IMR-90 (cell line): Measurements from ENCODE around the gene TLR10. TPM values are rescaled to one million over a fixed set of nuclear protein-coding genes. Genes with fewer than 3 reads are reported as not detected.

Experiments
- ATAC-seq: fragments of 200-7000 bp; cut with Tn5 transposase; 2 replicates; pipeline ENCODE4 v1.9.1; 2020; ENCODE audit warnings: low read depth, mild to moderate bottlenecking, moderate library complexity
- BruUV-seq: library from RNA; stranded (reverse); fragments of 400-500 nt; replicated peaks from 2 replicates; lab custom pipeline; 2021; lab: Mats Ljungman, UMichigan
- CTCF ChIA-PET: fragments of 300-600 bp; formaldehyde crosslinking; extraction: SDS; loops from one replicate; lab custom pipeline; 2021; ENCODE audit warnings: antibody characterized with exemption; lab: Yijun Ruan, JAX
- POLR2A ChIA-PET: fragments of 300-600 bp; sonication (Branson Sonifier 250); formaldehyde crosslinking; loops from one replicate; lab custom pipeline; 2022; ENCODE audit warnings: antibody characterized with exemption; ENCODE audit not compliant: unreplicated experiment; lab: Charles Lee
- DNase-seq: peaks from one replicate; pipeline ENCODE4 v3.0.0; 2013
- H2AFZ ChIP-seq: replicated peaks from 2 replicates; pipeline ENCODE3; 2013; ENCODE audit warnings: low read length, mild to moderate bottlenecking; ENCODE audit not compliant: poor library complexity
- H2AK5ac ChIP-seq: 2 replicates; pipeline ENCODE4 v1.6.1; 2013; ENCODE audit warnings: low read depth, low read length, inconsistent platforms
- H2AK9ac ChIP-seq: replicated peaks from 2 replicates; pipeline ENCODE3; 2013; ENCODE audit warnings: mild to moderate bottlenecking, low read depth, low read length, moderate library complexity; ENCODE audit not compliant: poor library complexity
- H2BK120ac ChIP-seq: 2 replicates; pipeline ENCODE4 v1.6.1; 2013; ENCODE audit warnings: low read depth, low read length, inconsistent platforms
- H2BK15ac ChIP-seq: 3 replicates; pipeline ENCODE4 v1.6.1; 2013; ENCODE audit warnings: low read depth, low read length, inconsistent platforms
- H2BK20ac ChIP-seq: 2 replicates; pipeline ENCODE4 v1.6.1; 2013; ENCODE audit warnings: low read depth, mild to moderate bottlenecking, inconsistent platforms, low read length, moderate library complexity
- H2BK5ac ChIP-seq: 2 replicates; pipeline ENCODE4 v1.6.1; 2013; ENCODE audit warnings: mild to moderate bottlenecking, low read depth, low read length, inconsistent platforms; ENCODE audit not compliant: poor library complexity, severe bottlenecking
- H3K14ac ChIP-seq: replicated peaks from 2 replicates; pipeline ENCODE4 v1.6.1; 2013; ENCODE audit warnings: low read depth, low read length, inconsistent platforms
- H3K18ac ChIP-seq: 2 replicates; pipeline ENCODE4 v1.6.1; 2013; ENCODE audit warnings: low read depth, low read length, control low read depth
- H3K23ac ChIP-seq: 2 replicates; pipeline ENCODE4 v1.6.1; 2013; ENCODE audit warnings: low read depth, low read length, inconsistent platforms
- H3K27ac ChIP-seq: 2 replicates; pipeline ENCODE4 v1.5.1; 2013; ENCODE audit warnings: mild to moderate bottlenecking, control low read depth, low read length; ENCODE audit not compliant: insufficient read depth
- H3K27me3 ChIP-seq: 2 replicates; pipeline ENCODE4 v1.6.1; 2013; ENCODE audit warnings: low read length; ENCODE audit not compliant: control insufficient read depth, insufficient read depth
- H3K36me3 ChIP-seq: 2 replicates; pipeline ENCODE4 v1.6.1; 2013; ENCODE audit warnings: low read length, mixed read lengths; ENCODE audit not compliant: control insufficient read depth, insufficient read depth
- H3K4ac ChIP-seq: 2 replicates; pipeline ENCODE4 v1.6.1; 2013; ENCODE audit warnings: low read depth, low read length, inconsistent platforms
- H3K4me1 ChIP-seq: 2 replicates; pipeline ENCODE4 v1.6.1; 2013; ENCODE audit warnings: low read length, mixed read lengths; ENCODE audit not compliant: control insufficient read depth, insufficient read depth
- H3K4me2 ChIP-seq: 2 replicates; pipeline ENCODE4 v1.6.1; 2013; ENCODE audit warnings: low read depth, mild to moderate bottlenecking, control low read depth, low read length, moderate library complexity
- H3K4me3 ChIP-seq: 2 replicates; pipeline ENCODE4 v1.5.1; 2013; ENCODE audit warnings: low read depth, mild to moderate bottlenecking, control low read depth, low read length, moderate library complexity; ENCODE audit not compliant: insufficient read depth
- H3K56ac ChIP-seq: 2 replicates; pipeline ENCODE4 v1.6.1; 2013; ENCODE audit warnings: low read length, inconsistent platforms; ENCODE audit not compliant: insufficient read depth; ENCODE audit errors: extremely low read depth
- H3K79me1 ChIP-seq, 2 experiments: 2 replicates each; pipeline ENCODE4 v1.6.1; 2013; ENCODE audit warnings: low read length in 2 of 2, inconsistent platforms in 1 of 2, low read depth in 1 of 2
- H3K9ac ChIP-seq: 2 replicates; pipeline ENCODE4 v1.6.1; 2013; ENCODE audit warnings: low read depth, low read length, control low read depth
- H3K9me1 ChIP-seq: 2 replicates; pipeline ENCODE4 v1.6.1; 2013; ENCODE audit warnings: low read length, inconsistent platforms; ENCODE audit not compliant: insufficient read depth
- H3K9me3 ChIP-seq: 2 replicates; pipeline ENCODE4 v1.6.1; 2013; ENCODE audit warnings: low read length; ENCODE audit not compliant: control insufficient read depth, insufficient read depth
- H4K20me1 ChIP-seq: 2 replicates; pipeline ENCODE4 v1.6.1; 2013; ENCODE audit warnings: low read length, inconsistent platforms; ENCODE audit not compliant: insufficient read depth
- H4K5ac ChIP-seq: 2 replicates; pipeline ENCODE4 v1.6.1; 2013; ENCODE audit warnings: mild to moderate bottlenecking, low read depth, low read length, control low read depth
- H4K8ac ChIP-seq, 2 experiments: 2 replicates each; pipeline ENCODE4 v1.6.1; 2013; ENCODE audit warnings: low read depth in 2 of 2, low read length in 2 of 2, control low read depth in 1 of 2, inconsistent platforms in 1 of 2
- H4K91ac ChIP-seq: 2 replicates; pipeline ENCODE4 v1.6.1; 2013; ENCODE audit warnings: low read depth, low read length, inconsistent platforms; ENCODE audit not compliant: insufficient read depth
- CEBPB ChIP-seq: IDR thresholded peaks from 2 replicates; pipeline ENCODE4 v1.6.1; 2012; ENCODE audit warnings: low read depth, low read length, improper control_type of control experiment
- CHD1 ChIP-seq: IDR thresholded peaks from 2 replicates; pipeline ENCODE4 v1.6.1; 2012; ENCODE audit warnings: low read depth, low read length, improper control_type of control experiment
- FOS ChIP-seq: fragments of 150-350 bp; IDR thresholded peaks from 2 replicates; pipeline ENCODE4 v1.6.1; 2016; ENCODE audit warnings: low read depth, low read length
- MAFK ChIP-seq: IDR thresholded peaks from 2 replicates; pipeline ENCODE4 v1.6.1; 2012; ENCODE audit warnings: low read depth, low read length, improper control_type of control experiment
- MAZ ChIP-seq: IDR thresholded peaks from 2 replicates; pipeline ENCODE4 v1.6.1; 2012; ENCODE audit warnings: low read depth, mild to moderate bottlenecking, low read length, improper control_type of control experiment, moderate library complexity, borderline replicate concordance
- MXI1 ChIP-seq: IDR thresholded peaks from 2 replicates; pipeline ENCODE4 v1.6.1; 2012; ENCODE audit warnings: low read depth, mild to moderate bottlenecking, low read length, moderate library complexity, borderline replicate concordance
- NFE2L2 ChIP-seq: fragments of 150-350 bp; IDR thresholded peaks from 2 replicates; pipeline ENCODE4 v1.6.1; 2016; ENCODE audit warnings: low read depth, mild to moderate bottlenecking, low read length
- POLR2A ChIP-seq: IDR thresholded peaks from 2 replicates; pipeline ENCODE4 v1.6.1; 2012; ENCODE audit warnings: mild to moderate bottlenecking, low read depth, low read length
- SMC3 ChIP-seq: fragments of 150-350 bp; IDR thresholded peaks from 2 replicates; pipeline ENCODE4 v1.6.1; 2016; ENCODE audit warnings: low read depth, mild to moderate bottlenecking, antibody characterized with exemption, low read length, moderate library complexity
- dilution Hi-C: fragments of 300-500 bp; cut with HindIII; formaldehyde crosslinking; loops from one replicate; pipeline ENCODE4 v1.14.3; 2018; ENCODE audit warnings: low sequenced_read_pairs; ENCODE audit not compliant: unreplicated experiment
- in situ Hi-C: fragments of 300-500 bp; cut with MboI; formaldehyde crosslinking; loops from 3 replicates; pipeline ENCODE4 v1.14.3; 2019; ENCODE audit warnings: low sequenced_read_pairs, inconsistent platforms, mixed read lengths
- intact Hi-C: fragments of 100-400 bp; cut with micrococcal nuclease; formaldehyde crosslinking; loops from 2 replicates; pipeline ENCODE4 v1.10.0; 2022
- polyA plus RNA-seq, 3 experiments: library from polyadenylated mRNA; depleted of rRNA; stranded (reverse); fragments of >200 nt; gene quantifications; 2 replicates each; pipeline ENCODE4 v1.2.3, GENCODE V29; 2012; ENCODE audit warnings: low replicate concordance in 1 of 3
- total RNA-seq: library from RNA; depleted of rRNA; stranded (reverse); fragments of >200 nt; gene quantifications from 2 replicates; pipeline ENCODE4 v1.2.3, GENCODE V29; 2012
- TF ChIP-seq, protein P1 (sequence below): fragments of 150-350 bp; IDR thresholded peaks from 2 replicates; pipeline ENCODE4 v1.6.1; 2017; ENCODE audit warnings: mild to moderate bottlenecking, antibody characterized with exemption, low read length, low read depth
- TF ChIP-seq, protein P2 (sequence below): fragments of 150-350 bp; IDR thresholded peaks from 2 replicates; pipeline ENCODE4 v1.6.1; 2016; ENCODE audit warnings: low read depth, mild to moderate bottlenecking, low read length, moderate library complexity, borderline replicate concordance
- TF ChIP-seq, protein P3 (sequence below): conservative IDR thresholded peaks from 2 replicates; pipeline ENCODE4 v1.5.1; 2012; ENCODE audit warnings: mild to moderate bottlenecking, low read depth, low read length, improper control_type of control experiment

Gene TLR10
- total and polyA plus RNA-seq, 2 of the 4 experiments (the other 2 are of a cell fraction), result not detected

DNA sequence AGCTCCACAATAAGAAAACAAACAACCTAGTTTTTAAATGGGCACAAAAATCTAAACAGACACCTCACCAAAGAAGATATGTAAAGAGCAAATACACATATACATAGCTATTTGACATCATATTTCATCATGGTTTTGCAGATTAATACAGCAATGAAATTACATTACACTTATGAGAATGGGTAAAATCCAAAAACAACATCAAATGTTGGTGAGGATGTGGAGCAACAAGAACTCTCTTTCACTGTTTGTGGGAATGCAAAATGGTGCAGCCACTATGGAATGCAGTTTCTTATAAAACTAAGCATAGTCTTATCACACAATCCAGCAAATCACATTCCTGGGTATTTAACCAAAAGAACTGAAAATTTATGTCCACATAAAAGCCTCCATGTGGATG lies 48.9 kb upstream of the TLR10 start:
- in situ Hi-C loops (no loop called here), intact Hi-C loops (no loop called here), dilution Hi-C loops (no loop called here)
- no peak overlapping the region for H2BK15ac ChIP-seq
- peaks cover 9% of the 10 kb centered on the region for H3K9me1 ChIP-seq
- no peak overlapping the region for H3K27ac ChIP-seq
- H3K14ac ChIP-seq, result no peak overlapping the region
- H2AK9ac ChIP-seq, result no peak overlapping the region
- ChIA-PET POLR2A (interaction anchor here (0.6 kb wide), 1 partner anchor 141 kb away, joined by 14 read pairs; no protein-coding TSS in a partner anchor), CTCF (interaction anchor here (0.6 to 1.6 kb wide), 2 partner anchors 29 to 59 kb away, joined by 4 to 5 read pairs; no protein-coding TSS in a partner anchor)
- DNase-seq (peak; percentile 72), ATAC-seq (peak; percentile 85)
- H3K4me2 ChIP-seq, result no peak overlapping the region
- H2AFZ ChIP-seq, result no peak overlapping the region
- H3K4me1 ChIP-seq, result peaks cover 14% of the 10 kb centered on the region; the same call in 1 of the 2 replicates
- H4K91ac ChIP-seq, result no peak overlapping the region
- H2BK5ac ChIP-seq, result no peak overlapping the region
- H3K56ac ChIP-seq, result no peak overlapping the region
- no peak overlapping the region for H2BK20ac ChIP-seq
- no peak overlapping the region for H4K8ac ChIP-seq
- no peak overlapping the region for H4K5ac ChIP-seq
- no peak overlapping the region for H3K4ac ChIP-seq
- no peak overlapping the region for H3K23ac ChIP-seq
- H2BK120ac ChIP-seq, result no peak overlapping the region
- H4K20me1 ChIP-seq, result no peaks in the 10 kb centered on the region
- H3K9ac ChIP-seq, result no peak overlapping the region
- H3K18ac ChIP-seq, result no peak overlapping the region
- TF ChIP-seq, protein P1, sequence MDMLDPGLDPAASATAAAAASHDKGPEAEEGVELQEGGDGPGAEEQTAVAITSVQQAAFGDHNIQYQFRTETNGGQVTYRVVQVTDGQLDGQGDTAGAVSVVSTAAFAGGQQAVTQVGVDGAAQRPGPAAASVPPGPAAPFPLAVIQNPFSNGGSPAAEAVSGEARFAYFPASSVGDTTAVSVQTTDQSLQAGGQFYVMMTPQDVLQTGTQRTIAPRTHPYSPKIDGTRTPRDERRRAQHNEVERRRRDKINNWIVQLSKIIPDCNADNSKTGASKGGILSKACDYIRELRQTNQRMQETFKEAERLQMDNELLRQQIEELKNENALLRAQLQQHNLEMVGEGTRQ, result no peak
- TF ChIP-seq MAZ, result no peak
- TF ChIP-seq CHD1, result no peak
- no peak for TF ChIP-seq POLR2A
- no peak for TF ChIP-seq FOS
- no peak for TF ChIP-seq SMC3
- TF ChIP-seq MAFK, result no peak
- TF ChIP-seq, protein P2, sequence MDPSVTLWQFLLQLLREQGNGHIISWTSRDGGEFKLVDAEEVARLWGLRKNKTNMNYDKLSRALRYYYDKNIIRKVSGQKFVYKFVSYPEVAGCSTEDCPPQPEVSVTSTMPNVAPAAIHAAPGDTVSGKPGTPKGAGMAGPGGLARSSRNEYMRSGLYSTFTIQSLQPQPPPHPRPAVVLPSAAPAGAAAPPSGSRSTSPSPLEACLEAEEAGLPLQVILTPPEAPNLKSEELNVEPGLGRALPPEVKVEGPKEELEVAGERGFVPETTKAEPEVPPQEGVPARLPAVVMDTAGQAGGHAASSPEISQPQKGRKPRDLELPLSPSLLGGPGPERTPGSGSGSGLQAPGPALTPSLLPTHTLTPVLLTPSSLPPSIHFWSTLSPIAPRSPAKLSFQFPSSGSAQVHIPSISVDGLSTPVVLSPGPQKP, result no peak
- TF ChIP-seq, protein P3, sequence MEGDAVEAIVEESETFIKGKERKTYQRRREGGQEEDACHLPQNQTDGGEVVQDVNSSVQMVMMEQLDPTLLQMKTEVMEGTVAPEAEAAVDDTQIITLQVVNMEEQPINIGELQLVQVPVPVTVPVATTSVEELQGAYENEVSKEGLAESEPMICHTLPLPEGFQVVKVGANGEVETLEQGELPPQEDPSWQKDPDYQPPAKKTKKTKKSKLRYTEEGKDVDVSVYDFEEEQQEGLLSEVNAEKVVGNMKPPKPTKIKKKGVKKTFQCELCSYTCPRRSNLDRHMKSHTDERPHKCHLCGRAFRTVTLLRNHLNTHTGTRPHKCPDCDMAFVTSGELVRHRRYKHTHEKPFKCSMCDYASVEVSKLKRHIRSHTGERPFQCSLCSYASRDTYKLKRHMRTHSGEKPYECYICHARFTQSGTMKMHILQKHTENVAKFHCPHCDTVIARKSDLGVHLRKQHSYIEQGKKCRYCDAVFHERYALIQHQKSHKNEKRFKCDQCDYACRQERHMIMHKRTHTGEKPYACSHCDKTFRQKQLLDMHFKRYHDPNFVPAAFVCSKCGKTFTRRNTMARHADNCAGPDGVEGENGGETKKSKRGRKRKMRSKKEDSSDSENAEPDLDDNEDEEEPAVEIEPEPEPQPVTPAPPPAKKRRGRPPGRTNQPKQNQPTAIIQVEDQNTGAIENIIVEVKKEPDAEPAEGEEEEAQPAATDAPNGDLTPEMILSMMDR, result no peak
- no peak for TF ChIP-seq NFE2L2
- TF ChIP-seq MXI1, result no peak
- no peak for TF ChIP-seq CEBPB
- BruUV-seq, result no TSS peak
- H2AK5ac ChIP-seq, result no peak overlapping the region
- H3K27me3 ChIP-seq, result no peaks in the 10 kb centered on the region
- peaks cover 0 to 7% of the 10 kb centered on the region in 2 experiments; a peak in 1 of 4 replicates for H3K79me1 ChIP-seq
- no peak overlapping the region for H3K4me3 ChIP-seq
- no peaks in the 10 kb centered on the region for H3K36me3 ChIP-seq
- H3K9me3 ChIP-seq, result peaks cover 9% of the 10 kb centered on the region
